Natural killer cell (primary cell): ENCODE measurements around the gene GFI1. TPM values are rescaled to one million over a fixed set of nuclear protein-coding genes. Genes with fewer than 3 reads are reported as not detected.

Experiments
- ATAC-seq, 3 donors: fragments of 150-1000 bp in 2 of 3; fragments of 200-7000 bp in 1 of 3; cut with Tn5 transposase; 1 replicate in 1 of 3; 2 replicates in 2 of 3; pipeline ENCODE4 v1.10.0; 2021; ENCODE audit warnings: mild to moderate bottlenecking in 2 of 3, moderate library complexity in 2 of 3
- DNase-seq, 2 donors: peaks; one replicate each; pipeline versions ENCODE4 v3.0.0 to v3.0.0-alpha.2; 2013 to 2021; ENCODE audit warnings: mixed read lengths in 1 of 2
- H3K27ac ChIP-seq: one replicate; pipeline ENCODE4 v1.5.1; 2013; ENCODE audit warnings: mild to moderate bottlenecking, low read length
- H3K27me3 ChIP-seq: one replicate; pipeline ENCODE4 v1.6.1; 2013; ENCODE audit warnings: low read length; ENCODE audit not compliant: control insufficient read depth, insufficient read depth
- H3K36me3 ChIP-seq: one replicate; pipeline ENCODE4 v1.6.1; 2013; ENCODE audit warnings: low read length; ENCODE audit not compliant: control insufficient read depth, insufficient read depth
- H3K4me1 ChIP-seq: one replicate; pipeline ENCODE4 v1.6.1; 2013; ENCODE audit warnings: low read length; ENCODE audit not compliant: control insufficient read depth, insufficient read depth
- H3K4me3 ChIP-seq: one replicate; pipeline ENCODE4 v1.5.1; 2013; ENCODE audit warnings: low read length
- H3K9me3 ChIP-seq: one replicate; pipeline ENCODE4 v1.6.1; 2013; ENCODE audit warnings: low read length; ENCODE audit not compliant: control insufficient read depth, insufficient read depth
- H3K27ac Mint-ChIP-seq, 2 donors: one replicate each; pipeline ENCODE4 v1.8.0; 2022; ENCODE audit warnings: mild to moderate bottlenecking in 2 of 2, mixed read lengths in 2 of 2, moderate library complexity in 1 of 2
- H3K27me3 Mint-ChIP-seq, 2 donors: one replicate each; pipeline ENCODE4 v1.8.0; 2022; ENCODE audit warnings: low read depth in 2 of 2, mixed read lengths in 2 of 2
- H3K36me3 Mint-ChIP-seq: one replicate; pipeline ENCODE4 v1.8.0; 2022; ENCODE audit warnings: mixed read lengths
- H3K4me1 Mint-ChIP-seq, 2 donors: one replicate each; pipeline ENCODE4 v1.8.0; 2022; ENCODE audit warnings: mixed read lengths in 2 of 2
- H3K4me3 Mint-ChIP-seq: one replicate; pipeline ENCODE4 v1.8.0; 2022; ENCODE audit warnings: mild to moderate bottlenecking, moderate library complexity, mixed read lengths
- H3K9me3 Mint-ChIP-seq, 2 donors: one replicate each; pipeline ENCODE4 v1.8.0; 2022; ENCODE audit warnings: mixed read lengths in 2 of 2
- CTCF ChIP-seq: fragments of 200-600 bp; IDR thresholded peaks from one replicate; pipeline ENCODE4 v1.8.0; 2022; ENCODE audit warnings: antibody characterized with exemption
- WGBS: methylation state at CpG from one replicate; pipeline ENCODE4 v1.1.7; 2013; ENCODE audit warnings: missing lambda C conversion rate; ENCODE audit not compliant: insufficient coverage; 5-methylcytosine and 5-hydroxymethylcytosine counted together
- intact Hi-C: fragments of 100-400 bp; cut with micrococcal nuclease; formaldehyde crosslinking; loops from one replicate; pipeline ENCODE4 v1.14.2; 2022
- total RNA-seq, 4 donors: library from RNA; stranded (reverse); fragments of 120-200 nt in 1 of 4; gene quantifications; one replicate each; pipeline versions ENCODE4 v1.2.3 to v1.2.4, GENCODE V29; 2013 to 2022

Gene GFI1
- total RNA-seq, 3 donors from 2014 or later (not counting 1 experiment from before 2014, with no cell fraction given) = 42.7 to 50.3 (median 46.0) TPM

GRCh38 chr1:92465256-92465647 lies 21.5 kb downstream of the GFI1 start:
- DNase-seq (no peak), ATAC-seq (peak in 2 of 3 donors; percentile 9 to 13)
- Histone ChIP-seq H3K4me3 (no peak overlapping the region), H3K27ac (no peak overlapping the region), H3K36me3 (no peaks in the 10 kb centered on the region), H3K4me1 (peaks cover 23% of the 10 kb centered on the region), H3K27me3 (no peaks in the 10 kb centered on the region), H3K9me3 (no peaks in the 10 kb centered on the region)
- Mint-ChIP-seq H3K27me3 (no peaks in the 10 kb centered on the region), H3K4me1 (peaks cover 49 to 58% of the 10 kb centered on the region in 2 donors), H3K27ac (peak overlapping the region; percentile 82 to 85), H3K9me3 (no peaks in the 10 kb centered on the region), H3K36me3 (no peaks in the 10 kb centered on the region), H3K4me3 (no peak overlapping the region)
- WGBS = 100% methylated on average over 1 of the region's 1 CpG
- intact Hi-C loops = no loop called here
- TF ChIP-seq CTCF = no peak

- no peaks in the 10 kb centered on the region for H3K27me3 Mint-ChIP-seq
- Histone ChIP-seq H3K36me3 (no peaks in the 10 kb centered on the region), H3K4me1 (peaks cover 28% of the 10 kb centered on the region), H3K9me3 (no peaks in the 10 kb centered on the region), H3K4me3 (no peak overlapping the region), H3K27ac (peak overlapping the region; percentile 8), H3K27me3 (no peaks in the 10 kb centered on the region)
- ATAC-seq (peak; percentile 73 to 76 (median 74)), DNase-seq (no peak)
- peak overlapping the region; percentile 80 for H3K4me3 Mint-ChIP-seq
- peak overlapping the region; percentile 82 to 85 for H3K27ac Mint-ChIP-seq
- 48% methylated on average over 4 of the region's 4 CpGs for WGBS
- H3K9me3 Mint-ChIP-seq = no peaks in the 10 kb centered on the region
- intact Hi-C loops = no loop called here
- no peak for TF ChIP-seq CTCF
- no peaks in the 10 kb centered on the region for H3K36me3 Mint-ChIP-seq
- peaks cover 55 to 62% of the 10 kb centered on the region in 2 donors for H3K4me1 Mint-ChIP-seq
These were observed 22.0 kb downstream of the GFI1 start for GRCh38 chr1:92464588-92465255.

- H3K9me3 Mint-ChIP-seq = no peaks in the 10 kb centered on the region
- H3K4me1 Mint-ChIP-seq = peaks cover 53 to 59% of the 10 kb centered on the region in 2 donors
- peak overlapping the region; percentile 46 to 59 for H3K27ac Mint-ChIP-seq
- DNase-seq = peak in 1 of 2 donors; percentile 47
- no peak overlapping the region for H3K27ac ChIP-seq
- no peaks in the 10 kb centered on the region for H3K36me3 ChIP-seq
- intact Hi-C loops = no loop called here
- H3K4me3 Mint-ChIP-seq = peak overlapping the region; percentile 66
- peaks cover 30% of the 10 kb centered on the region for H3K4me1 ChIP-seq
- 80% methylated on average over 1 of the region's 5 CpGs for WGBS
- no peaks in the 10 kb centered on the region for H3K9me3 ChIP-seq
- H3K36me3 Mint-ChIP-seq = no peaks in the 10 kb centered on the region
- TF ChIP-seq CTCF = no peak
- ATAC-seq = no peak
- no peak overlapping the region for H3K4me3 ChIP-seq
- no peaks in the 10 kb centered on the region for H3K27me3 Mint-ChIP-seq
- H3K27me3 ChIP-seq = no peaks in the 10 kb centered on the region
These were observed 25.2 kb downstream of the GFI1 start for GRCh38 chr1:92461364-92462097.
